IMR-90 (cell line): ENCODE measurements around the gene IL2RA. TPM values are rescaled to one million over a fixed set of nuclear protein-coding genes. Genes with fewer than 3 reads are reported as not detected.

Experiments
- ATAC-seq: fragments of 200-7000 bp; cut with Tn5 transposase; 2 replicates; pipeline ENCODE4 v1.9.1; 2020; ENCODE audit warnings: low read depth, mild to moderate bottlenecking, moderate library complexity
- BruUV-seq: library from RNA; stranded (reverse); fragments of 400-500 nt; replicated peaks from 2 replicates; lab custom pipeline; 2021; lab: Mats Ljungman, UMichigan
- CTCF ChIA-PET: fragments of 300-600 bp; formaldehyde crosslinking; extraction: SDS; loops from one replicate; lab custom pipeline; 2021; ENCODE audit warnings: antibody characterized with exemption; lab: Yijun Ruan, JAX
- POLR2A ChIA-PET: fragments of 300-600 bp; sonication (Branson Sonifier 250); formaldehyde crosslinking; loops from one replicate; lab custom pipeline; 2022; ENCODE audit warnings: antibody characterized with exemption; ENCODE audit not compliant: unreplicated experiment; lab: Charles Lee
- DNase-seq: peaks from one replicate; pipeline ENCODE4 v3.0.0; 2013
- H2AFZ ChIP-seq: replicated peaks from 2 replicates; pipeline ENCODE3; 2013; ENCODE audit warnings: low read length, mild to moderate bottlenecking; ENCODE audit not compliant: poor library complexity
- H2AK5ac ChIP-seq: 2 replicates; pipeline ENCODE4 v1.6.1; 2013; ENCODE audit warnings: low read depth, low read length, inconsistent platforms
- H2AK9ac ChIP-seq: replicated peaks from 2 replicates; pipeline ENCODE3; 2013; ENCODE audit warnings: mild to moderate bottlenecking, low read depth, low read length, moderate library complexity; ENCODE audit not compliant: poor library complexity
- H2BK120ac ChIP-seq: 2 replicates; pipeline ENCODE4 v1.6.1; 2013; ENCODE audit warnings: low read depth, low read length, inconsistent platforms
- H2BK15ac ChIP-seq: 3 replicates; pipeline ENCODE4 v1.6.1; 2013; ENCODE audit warnings: low read depth, low read length, inconsistent platforms
- H2BK20ac ChIP-seq: 2 replicates; pipeline ENCODE4 v1.6.1; 2013; ENCODE audit warnings: low read depth, mild to moderate bottlenecking, inconsistent platforms, low read length, moderate library complexity
- H2BK5ac ChIP-seq: 2 replicates; pipeline ENCODE4 v1.6.1; 2013; ENCODE audit warnings: mild to moderate bottlenecking, low read depth, low read length, inconsistent platforms; ENCODE audit not compliant: poor library complexity, severe bottlenecking
- H3K14ac ChIP-seq: replicated peaks from 2 replicates; pipeline ENCODE4 v1.6.1; 2013; ENCODE audit warnings: low read depth, low read length, inconsistent platforms
- H3K18ac ChIP-seq: 2 replicates; pipeline ENCODE4 v1.6.1; 2013; ENCODE audit warnings: low read depth, low read length, control low read depth
- H3K23ac ChIP-seq: 2 replicates; pipeline ENCODE4 v1.6.1; 2013; ENCODE audit warnings: low read depth, low read length, inconsistent platforms
- H3K27ac ChIP-seq: 2 replicates; pipeline ENCODE4 v1.5.1; 2013; ENCODE audit warnings: mild to moderate bottlenecking, control low read depth, low read length; ENCODE audit not compliant: insufficient read depth
- H3K27me3 ChIP-seq: 2 replicates; pipeline ENCODE4 v1.6.1; 2013; ENCODE audit warnings: low read length; ENCODE audit not compliant: control insufficient read depth, insufficient read depth
- H3K36me3 ChIP-seq: 2 replicates; pipeline ENCODE4 v1.6.1; 2013; ENCODE audit warnings: low read length, mixed read lengths; ENCODE audit not compliant: control insufficient read depth, insufficient read depth
- H3K4ac ChIP-seq: 2 replicates; pipeline ENCODE4 v1.6.1; 2013; ENCODE audit warnings: low read depth, low read length, inconsistent platforms
- H3K4me1 ChIP-seq: 2 replicates; pipeline ENCODE4 v1.6.1; 2013; ENCODE audit warnings: low read length, mixed read lengths; ENCODE audit not compliant: control insufficient read depth, insufficient read depth
- H3K4me2 ChIP-seq: 2 replicates; pipeline ENCODE4 v1.6.1; 2013; ENCODE audit warnings: low read depth, mild to moderate bottlenecking, control low read depth, low read length, moderate library complexity
- H3K4me3 ChIP-seq: 2 replicates; pipeline ENCODE4 v1.5.1; 2013; ENCODE audit warnings: low read depth, mild to moderate bottlenecking, control low read depth, low read length, moderate library complexity; ENCODE audit not compliant: insufficient read depth
- H3K56ac ChIP-seq: 2 replicates; pipeline ENCODE4 v1.6.1; 2013; ENCODE audit warnings: low read length, inconsistent platforms; ENCODE audit not compliant: insufficient read depth; ENCODE audit errors: extremely low read depth
- H3K79me1 ChIP-seq, 2 experiments: 2 replicates each; pipeline ENCODE4 v1.6.1; 2013; ENCODE audit warnings: low read length in 2 of 2, inconsistent platforms in 1 of 2, low read depth in 1 of 2
- H3K9ac ChIP-seq: 2 replicates; pipeline ENCODE4 v1.6.1; 2013; ENCODE audit warnings: low read depth, low read length, control low read depth
- H3K9me1 ChIP-seq: 2 replicates; pipeline ENCODE4 v1.6.1; 2013; ENCODE audit warnings: low read length, inconsistent platforms; ENCODE audit not compliant: insufficient read depth
- H3K9me3 ChIP-seq: 2 replicates; pipeline ENCODE4 v1.6.1; 2013; ENCODE audit warnings: low read length; ENCODE audit not compliant: control insufficient read depth, insufficient read depth
- H4K20me1 ChIP-seq: 2 replicates; pipeline ENCODE4 v1.6.1; 2013; ENCODE audit warnings: low read length, inconsistent platforms; ENCODE audit not compliant: insufficient read depth
- H4K5ac ChIP-seq: 2 replicates; pipeline ENCODE4 v1.6.1; 2013; ENCODE audit warnings: mild to moderate bottlenecking, low read depth, low read length, control low read depth
- H4K8ac ChIP-seq, 2 experiments: 2 replicates each; pipeline ENCODE4 v1.6.1; 2013; ENCODE audit warnings: low read depth in 2 of 2, low read length in 2 of 2, control low read depth in 1 of 2, inconsistent platforms in 1 of 2
- H4K91ac ChIP-seq: 2 replicates; pipeline ENCODE4 v1.6.1; 2013; ENCODE audit warnings: low read depth, low read length, inconsistent platforms; ENCODE audit not compliant: insufficient read depth
- BHLHE40 ChIP-seq: fragments of 150-350 bp; IDR thresholded peaks from 2 replicates; pipeline ENCODE4 v1.6.1; 2016; ENCODE audit warnings: mild to moderate bottlenecking, low read depth, low read length
- CEBPB ChIP-seq: IDR thresholded peaks from 2 replicates; pipeline ENCODE4 v1.6.1; 2012; ENCODE audit warnings: low read depth, low read length, improper control_type of control experiment
- CHD1 ChIP-seq: IDR thresholded peaks from 2 replicates; pipeline ENCODE4 v1.6.1; 2012; ENCODE audit warnings: low read depth, low read length, improper control_type of control experiment
- CTCF ChIP-seq: conservative IDR thresholded peaks from 2 replicates; pipeline ENCODE4 v1.5.1; 2012; ENCODE audit warnings: mild to moderate bottlenecking, low read depth, low read length, improper control_type of control experiment
- ELK1 ChIP-seq: fragments of 150-350 bp; IDR thresholded peaks from 2 replicates; pipeline ENCODE4 v1.6.1; 2016; ENCODE audit warnings: low read depth, mild to moderate bottlenecking, low read length, moderate library complexity, borderline replicate concordance
- FOS ChIP-seq: fragments of 150-350 bp; IDR thresholded peaks from 2 replicates; pipeline ENCODE4 v1.6.1; 2016; ENCODE audit warnings: low read depth, low read length
- MAFK ChIP-seq: IDR thresholded peaks from 2 replicates; pipeline ENCODE4 v1.6.1; 2012; ENCODE audit warnings: low read depth, low read length, improper control_type of control experiment
- MAZ ChIP-seq: IDR thresholded peaks from 2 replicates; pipeline ENCODE4 v1.6.1; 2012; ENCODE audit warnings: low read depth, mild to moderate bottlenecking, low read length, improper control_type of control experiment, moderate library complexity, borderline replicate concordance
- MXI1 ChIP-seq: IDR thresholded peaks from 2 replicates; pipeline ENCODE4 v1.6.1; 2012; ENCODE audit warnings: low read depth, mild to moderate bottlenecking, low read length, moderate library complexity, borderline replicate concordance
- NFE2L2 ChIP-seq: fragments of 150-350 bp; IDR thresholded peaks from 2 replicates; pipeline ENCODE4 v1.6.1; 2016; ENCODE audit warnings: low read depth, mild to moderate bottlenecking, low read length
- POLR2A ChIP-seq: IDR thresholded peaks from 2 replicates; pipeline ENCODE4 v1.6.1; 2012; ENCODE audit warnings: mild to moderate bottlenecking, low read depth, low read length
- RAD21 ChIP-seq: IDR thresholded peaks from 2 replicates; pipeline ENCODE4 v1.6.1; 2012; ENCODE audit warnings: low read length, improper control_type of control experiment
- RCOR1 ChIP-seq: IDR thresholded peaks from 2 replicates; pipeline ENCODE4 v1.6.1; 2012; ENCODE audit warnings: mild to moderate bottlenecking, low read length, improper control_type of control experiment; ENCODE audit not compliant: insufficient replicate concordance
- RFX5 ChIP-seq: IDR thresholded peaks from 2 replicates; pipeline ENCODE4 v1.8.0; 2012; ENCODE audit warnings: low read depth, mild to moderate bottlenecking, low read length, moderate library complexity
- SMC3 ChIP-seq: fragments of 150-350 bp; IDR thresholded peaks from 2 replicates; pipeline ENCODE4 v1.6.1; 2016; ENCODE audit warnings: low read depth, mild to moderate bottlenecking, antibody characterized with exemption, low read length, moderate library complexity
- USF2 ChIP-seq: fragments of 150-350 bp; IDR thresholded peaks from 2 replicates; pipeline ENCODE4 v1.6.1; 2017; ENCODE audit warnings: mild to moderate bottlenecking, antibody characterized with exemption, low read length, low read depth
- WGBS, 2 experiments: methylation state at CpG; one replicate each; pipeline versions ENCODE4 v1.1.5 to v1.1.7; 2013; ENCODE audit warnings: missing lambda C conversion rate in 2 of 2; ENCODE audit not compliant: insufficient read length in 1 of 2; ENCODE audit errors: extremely low coverage in 2 of 2; 5-methylcytosine and 5-hydroxymethylcytosine counted together
- dilution Hi-C: fragments of 300-500 bp; cut with HindIII; formaldehyde crosslinking; loops from one replicate; pipeline ENCODE4 v1.14.3; 2018; ENCODE audit warnings: low sequenced_read_pairs; ENCODE audit not compliant: unreplicated experiment
- in situ Hi-C: fragments of 300-500 bp; cut with MboI; formaldehyde crosslinking; loops from 3 replicates; pipeline ENCODE4 v1.14.3; 2019; ENCODE audit warnings: low sequenced_read_pairs, inconsistent platforms, mixed read lengths
- intact Hi-C: fragments of 100-400 bp; cut with micrococcal nuclease; formaldehyde crosslinking; loops from 2 replicates; pipeline ENCODE4 v1.10.0; 2022
- polyA plus RNA-seq, 3 experiments: library from polyadenylated mRNA; depleted of rRNA; stranded (reverse); fragments of >200 nt; gene quantifications; 2 replicates each; pipeline ENCODE4 v1.2.3, GENCODE V29; 2012; ENCODE audit warnings: low replicate concordance in 1 of 3
- total RNA-seq: library from RNA; depleted of rRNA; stranded (reverse); fragments of >200 nt; gene quantifications from 2 replicates; pipeline ENCODE4 v1.2.3, GENCODE V29; 2012

IL2RA gene
- total and polyA plus RNA-seq, 2 of the 4 experiments (the other 2 are of a cell fraction), result not detected

- Histone ChIP-seq H4K20me1 (no peaks in the 10 kb centered on the region), H3K36me3 (no peaks in the 10 kb centered on the region), H3K79me1 (no peaks in the 10 kb centered on the region), H3K27me3 (peaks cover 4% of the 10 kb centered on the region), H2AK5ac (no peak overlapping the region), H3K23ac (no peak overlapping the region), H4K91ac (no peak overlapping the region), H4K8ac (no peak overlapping the region), H3K4me2 (no peak overlapping the region), H3K18ac (no peak overlapping the region), H2BK120ac (no peak overlapping the region), H2BK15ac (no peak overlapping the region), H3K9me3 (peaks cover 4% of the 10 kb centered on the region), H3K9me1 (no peaks in the 10 kb centered on the region), H4K5ac (no peak overlapping the region), H3K14ac (no peak overlapping the region), H3K56ac (no peak overlapping the region), H2BK20ac (no peak overlapping the region), H3K27ac (no peak overlapping the region), H2AFZ (no peak overlapping the region), H3K4me3 (no peak overlapping the region), H2AK9ac (no peak overlapping the region), H2BK5ac (no peak overlapping the region), H3K9ac (no peak overlapping the region), H3K4ac (no peak overlapping the region), H3K4me1 (no peaks in the 10 kb centered on the region; the same call in 1 of the 2 replicates)
- TF ChIP-seq NFE2L2, result no peak
- TF ChIP-seq RAD21, result no peak
- no peak for TF ChIP-seq MAZ
- TF ChIP-seq SMC3, result no peak
- TF ChIP-seq ELK1, result no peak
- no peak for TF ChIP-seq CHD1
- no peak for TF ChIP-seq CTCF
- no peak for TF ChIP-seq POLR2A
- TF ChIP-seq FOS, result no peak
- TF ChIP-seq MXI1, result no peak
- no peak for TF ChIP-seq BHLHE40
- no peak for TF ChIP-seq CEBPB
- TF ChIP-seq RFX5, result no peak
- TF ChIP-seq USF2, result no peak
- TF ChIP-seq MAFK, result no peak
- TF ChIP-seq RCOR1, result no peak
- ATAC-seq (no peak), DNase-seq (no peak)
- WGBS, 2 experiments, result no CpG with 5 or more reads among the region's 2 CpGs
- intact Hi-C loops, result no loop called here
- dilution Hi-C loops, result no loop called here
- BruUV-seq, result no TSS peak
- ChIA-PET CTCF (no interaction called here), POLR2A (no interaction called here)
- in situ Hi-C loops, result no loop called here
These were observed 72.4 kb downstream of the IL2RA start for GRCh38 chr10:5989756-5990155.
